Measurements from ENCODE around the gene MTFP1. TPM values are rescaled to one million over a fixed set of nuclear protein-coding genes. Genes with fewer than 3 reads are reported as not detected.

MTFP1 gene
- total RNA-seq, 1 experiment from 2014 or later: 86.9 TPM

DNA sequence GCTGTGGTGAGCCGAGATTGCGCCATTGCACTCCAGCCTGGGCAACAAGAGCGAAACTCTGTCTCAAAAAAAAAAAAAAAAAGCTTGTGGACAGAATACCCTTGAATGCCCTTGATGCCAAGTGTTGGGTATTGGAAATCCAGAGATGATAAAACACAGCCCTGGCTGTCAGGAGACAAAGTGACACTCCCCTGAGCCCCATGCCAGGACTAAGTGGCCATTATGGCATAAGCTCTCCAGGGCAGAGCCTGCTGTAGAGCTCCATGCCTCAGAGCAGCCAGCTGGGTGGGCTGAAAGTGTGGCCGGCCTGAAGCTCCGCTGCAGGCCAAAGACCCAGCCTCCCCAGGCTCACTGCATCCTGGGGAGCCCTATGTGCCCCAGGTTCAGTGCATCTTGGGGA lies 43.2 kb upstream of the MTFP1 start:
- Histone ChIP-seq H3K4me1 (ENCODE audit: insufficient read depth, low read length, poor library complexity, severe bottlenecking) (peaks cover 4% of the 10 kb centered on the region), H3K27ac (ENCODE audit: low read depth, low read length, poor library complexity, severe bottlenecking) (no peak overlapping the region), H3K36me3 (ENCODE audit: insufficient read depth, low read length, poor library complexity, severe bottlenecking) (no peaks in the 10 kb centered on the region), H3K9me3 (ENCODE audit: low read depth, low read length, poor library complexity, severe bottlenecking) (no peaks in the 10 kb centered on the region), H3K4me3 (ENCODE audit: low read depth, low read length, poor library complexity, severe bottlenecking) (no peak overlapping the region), H3K27me3 (replicated peaks; ENCODE audit: insufficient read depth, low read depth, low read length, poor library complexity) (no peaks in the 10 kb centered on the region)
- TF ChIP-seq CTCF (conservative IDR thresholded peaks at IDR 0.05; ENCODE audit: low read depth, low read length) (no peak), EZH2 (IDR thresholded peaks at IDR 0.05; ENCODE audit: borderline replicate concordance, low read depth, low read length, poor library complexity, severe bottlenecking) (no peak)
- no peak for DNase-seq (ENCODE audit: low spot score)
- ChIA-PET POLR2A (ENCODE audit: low non-redundant PET) (no interaction called here), CTCF (no interaction called here)
- intact Hi-C loops (cut with micrococcal nuclease; ENCODE audit: unreplicated experiment): no loop called here
- BruUV-seq (replicated peaks): no TSS peak

DNA sequence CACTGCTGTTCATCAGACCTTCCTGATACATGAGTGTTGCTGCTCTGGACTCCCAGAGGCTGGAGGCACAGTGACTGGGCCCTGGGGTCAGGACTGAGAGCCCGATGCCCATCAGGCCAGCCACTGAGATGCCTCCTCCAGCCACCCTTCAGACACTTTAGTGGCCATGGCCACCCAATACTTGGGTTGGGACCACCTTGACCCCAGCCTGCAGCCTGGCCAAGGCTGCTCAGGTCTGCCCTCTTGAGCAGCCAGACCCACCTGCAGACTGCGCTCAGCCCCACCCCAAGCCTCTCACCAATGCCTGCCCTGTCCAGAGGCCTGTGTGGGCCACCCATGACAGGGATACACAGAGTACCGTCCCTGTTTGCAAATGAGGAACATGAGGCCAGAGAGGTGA lies 42.5 kb upstream of the MTFP1 start:
- H3K27me3 ChIP-seq (replicated peaks; ENCODE audit: insufficient read depth, low read depth, low read length, poor library complexity): no peaks in the 10 kb centered on the region
- H3K27ac ChIP-seq (ENCODE audit: low read depth, low read length, poor library complexity, severe bottlenecking): no peak overlapping the region
- TF ChIP-seq EZH2 (IDR thresholded peaks at IDR 0.05; ENCODE audit: borderline replicate concordance, low read depth, low read length, poor library complexity, severe bottlenecking): no peak
- no peak for TF ChIP-seq CTCF (conservative IDR thresholded peaks at IDR 0.05; ENCODE audit: low read depth, low read length)
- DNase-seq (ENCODE audit: low spot score): no peak
- BruUV-seq (replicated peaks): no TSS peak
- no peak overlapping the region for H3K4me3 ChIP-seq (ENCODE audit: low read depth, low read length, poor library complexity, severe bottlenecking)
- POLR2A ChIA-PET (ENCODE audit: low non-redundant PET): no interaction called here
- no peaks in the 10 kb centered on the region for H3K9me3 ChIP-seq (ENCODE audit: low read depth, low read length, poor library complexity, severe bottlenecking)
- H3K4me1 ChIP-seq (ENCODE audit: insufficient read depth, low read length, poor library complexity, severe bottlenecking): peaks cover 4% of the 10 kb centered on the region
- CTCF ChIA-PET: no interaction called here
- no peaks in the 10 kb centered on the region for H3K36me3 ChIP-seq (ENCODE audit: insufficient read depth, low read length, poor library complexity, severe bottlenecking)
- intact Hi-C loops (cut with micrococcal nuclease; ENCODE audit: unreplicated experiment): no loop called here

DNA sequence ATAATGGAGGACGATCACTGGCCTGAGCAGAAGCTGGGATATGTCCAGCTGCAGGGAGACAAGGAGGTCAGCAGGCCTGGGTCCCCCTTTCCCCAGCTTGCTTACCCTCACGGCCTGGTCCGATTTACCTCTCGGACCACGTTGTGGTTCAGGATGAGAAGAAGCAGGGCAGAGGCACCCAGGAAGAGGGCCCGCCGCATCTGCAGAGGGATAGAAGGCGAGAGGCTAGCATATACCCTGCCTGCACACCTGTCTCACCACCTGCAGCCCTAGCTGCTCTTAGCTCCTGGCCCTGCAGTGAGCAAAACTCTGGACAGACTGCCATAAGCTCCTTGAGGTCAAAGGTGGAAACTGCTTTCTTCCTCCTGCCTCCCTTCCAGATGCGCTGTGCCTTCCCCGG lies 39.6 kb upstream of the MTFP1 start:
- Histone ChIP-seq H3K36me3 (ENCODE audit: insufficient read depth, low read length, poor library complexity, severe bottlenecking) (no peaks in the 10 kb centered on the region), H3K4me1 (ENCODE audit: insufficient read depth, low read length, poor library complexity, severe bottlenecking) (peaks cover 4% of the 10 kb centered on the region), H3K27me3 (replicated peaks; ENCODE audit: insufficient read depth, low read depth, low read length, poor library complexity) (no peaks in the 10 kb centered on the region), H3K9me3 (ENCODE audit: low read depth, low read length, poor library complexity, severe bottlenecking) (no peaks in the 10 kb centered on the region), H3K27ac (ENCODE audit: low read depth, low read length, poor library complexity, severe bottlenecking) (no peak overlapping the region), H3K4me3 (ENCODE audit: low read depth, low read length, poor library complexity, severe bottlenecking) (no peak overlapping the region)
- intact Hi-C loops (cut with micrococcal nuclease; ENCODE audit: unreplicated experiment): loop anchor here (2.0 kb wide), 1 partner anchor 123 kb away; no protein-coding TSS in a partner anchor
- TF ChIP-seq EZH2 (IDR thresholded peaks at IDR 0.05; ENCODE audit: borderline replicate concordance, low read depth, low read length, poor library complexity, severe bottlenecking): no peak
- DNase-seq (ENCODE audit: low spot score): no peak
- CTCF ChIA-PET: interaction anchor here (0.6 kb wide), 1 partner anchor 768 kb away, joined by 4 read pairs; no protein-coding TSS in a partner anchor
- POLR2A ChIA-PET (ENCODE audit: low non-redundant PET): no interaction called here
- BruUV-seq (replicated peaks): TSS peak; percentile 44

DNA sequence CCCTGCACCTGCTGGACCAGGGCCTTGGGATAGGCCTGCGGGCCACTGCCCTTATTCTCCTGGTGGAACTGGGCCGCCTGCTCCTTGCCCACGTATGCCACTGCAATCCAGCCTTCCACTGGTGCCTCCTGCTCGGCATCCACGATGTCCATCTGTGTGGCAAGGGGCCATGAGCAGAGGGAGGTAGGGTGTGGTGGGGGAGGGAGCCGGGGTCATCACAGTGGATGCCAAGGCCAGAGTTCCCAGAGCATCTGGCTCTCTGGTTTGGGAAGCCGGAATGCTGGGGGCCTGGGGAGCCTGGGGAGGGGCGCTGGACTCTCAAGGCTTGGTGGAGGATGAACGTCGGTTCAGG lies 39.0 kb upstream of the MTFP1 start:
- CTCF ChIA-PET: no interaction called here
- intact Hi-C loops (cut with micrococcal nuclease; ENCODE audit: unreplicated experiment): loop anchor here (2.0 kb wide), 1 partner anchor 124 kb away; no protein-coding TSS in a partner anchor
- Histone ChIP-seq H3K9me3 (ENCODE audit: low read depth, low read length, poor library complexity, severe bottlenecking) (no peaks in the 10 kb centered on the region), H3K4me1 (ENCODE audit: insufficient read depth, low read length, poor library complexity, severe bottlenecking) (peaks cover 4% of the 10 kb centered on the region), H3K27me3 (replicated peaks; ENCODE audit: insufficient read depth, low read depth, low read length, poor library complexity) (no peaks in the 10 kb centered on the region), H3K36me3 (ENCODE audit: insufficient read depth, low read length, poor library complexity, severe bottlenecking) (no peaks in the 10 kb centered on the region), H3K27ac (ENCODE audit: low read depth, low read length, poor library complexity, severe bottlenecking) (peak overlapping the region; percentile 54), H3K4me3 (ENCODE audit: low read depth, low read length, poor library complexity, severe bottlenecking) (peak overlapping the region; percentile 58)
- DNase-seq (ENCODE audit: low spot score): no peak
- no TSS peak for BruUV-seq (replicated peaks)
- TF ChIP-seq EZH2 (IDR thresholded peaks at IDR 0.05; ENCODE audit: borderline replicate concordance, low read depth, low read length, poor library complexity, severe bottlenecking): no peak
- TF ChIP-seq CTCF (conservative IDR thresholded peaks at IDR 0.05; ENCODE audit: low read depth, low read length): no peak
- POLR2A ChIA-PET (ENCODE audit: low non-redundant PET): no interaction called here
